ENCODE data around the gene LMO7.

Gene LMO7

GRCh38 chr13:75635828-75636435 is at the start of gene LMO7:
Gene LMO7, plus strand, starts transcription at chr13:75636330. Its CDS starts 328 bp downstream, at chr13:75636658.
- DNase-seq (ENCODE audit: low read depth in 3 of 3), result peak in 2 of 3 experiments; percentile 15 to 17

GRCh38 chr13:75587679-75588078 is 48.5 kb upstream of the LMO7 start:
- no peak for DNase-seq (ENCODE audit: low read depth in 3 of 3)

GRCh38 chr13:75596657-75597182 is 39.4 kb upstream of the LMO7 start:
- no peak for DNase-seq (ENCODE audit: low read depth in 3 of 3)

- no peak for DNase-seq (ENCODE audit: low read depth in 3 of 3)
These were observed 35.8 kb upstream of the LMO7 start for GRCh38 chr13:75600371-75600770.

GRCh38 chr13:75603038-75603437 is 33.1 kb upstream of the LMO7 start:
- no peak for DNase-seq (ENCODE audit: low read depth in 3 of 3)

- no peak for DNase-seq (ENCODE audit: low read depth in 3 of 3)
These were observed 28.7 kb upstream of the LMO7 start for GRCh38 chr13:75607447-75607846.

GRCh38 chr13:75610466-75610865 is 25.7 kb upstream of the LMO7 start:
- no peak for DNase-seq (ENCODE audit: low read depth in 3 of 3)

- DNase-seq (ENCODE audit: low read depth in 3 of 3), result no peak
These were observed 23.8 kb upstream of the LMO7 start for GRCh38 chr13:75612354-75612753.

- no peak for DNase-seq (ENCODE audit: low read depth in 3 of 3)
These were observed 18.9 kb upstream of the LMO7 start for GRCh38 chr13:75617230-75617629.

GRCh38 chr13:75618308-75618707 is 17.8 kb upstream of the LMO7 start:
- DNase-seq (ENCODE audit: low read depth in 3 of 3), result no peak

GRCh38 chr13:75620020-75620419 is 16.1 kb upstream of the LMO7 start:
- no peak for DNase-seq (ENCODE audit: low read depth in 3 of 3)

GRCh38 chr13:75621147-75621546 is 15.0 kb upstream of the LMO7 start:
- no peak for DNase-seq (ENCODE audit: low read depth in 3 of 3)

- DNase-seq (ENCODE audit: low read depth in 3 of 3), result no peak
These were observed 7.3 kb upstream of the LMO7 start for GRCh38 chr13:75628801-75629200.

GRCh38 chr13:75633285-75633684 is 2.8 kb upstream of the LMO7 start:
- DNase-seq (ENCODE audit: low read depth in 3 of 3), result no peak

GRCh38 chr13:75635101-75635827 is 866 bp upstream of the LMO7 start:
- DNase-seq (ENCODE audit: low read depth in 3 of 3), result no peak

- DNase-seq (ENCODE audit: low read depth in 3 of 3), result peak in 2 of 3 experiments; percentile 4 to 11
These were observed 478 bp downstream of the LMO7 start for GRCh38 chr13:75636436-75637180.

GRCh38 chr13:75637181-75637750 is 1.1 kb downstream of the LMO7 start:
- DNase-seq (ENCODE audit: low read depth in 3 of 3), result no peak

GRCh38 chr13:75639454-75639853 is 3.3 kb downstream of the LMO7 start:
- DNase-seq (ENCODE audit: low read depth in 3 of 3), result no peak

GRCh38 chr13:75641026-75641425 is 4.9 kb downstream of the LMO7 start:
- no peak for DNase-seq (ENCODE audit: low read depth in 3 of 3)

GRCh38 chr13:75643182-75643581 is 7.1 kb downstream of the LMO7 start:
- DNase-seq (ENCODE audit: low read depth in 3 of 3), result no peak

- DNase-seq (ENCODE audit: low read depth in 3 of 3), result no peak
These were observed 7.6 kb downstream of the LMO7 start for GRCh38 chr13:75643693-75644092.

GRCh38 chr13:75645141-75645540 is 9.0 kb downstream of the LMO7 start:
- DNase-seq (ENCODE audit: low read depth in 3 of 3), result no peak
